ENCODE results near the gene REC114. TPM values are rescaled to one million over a fixed set of nuclear protein-coding genes. Genes with fewer than 3 reads are reported as not detected.
A peak's percentile ranks its signal among the peaks of the same experiment; 100 is the strongest.

The REC114 gene
- total and polyA plus RNA-seq, 9 of the 15 experiments (the other 6 are each of a cell fraction or from before 2014, with no cell fraction given): 0.07 to 0.24 TPM; not detected in 7

DNA sequence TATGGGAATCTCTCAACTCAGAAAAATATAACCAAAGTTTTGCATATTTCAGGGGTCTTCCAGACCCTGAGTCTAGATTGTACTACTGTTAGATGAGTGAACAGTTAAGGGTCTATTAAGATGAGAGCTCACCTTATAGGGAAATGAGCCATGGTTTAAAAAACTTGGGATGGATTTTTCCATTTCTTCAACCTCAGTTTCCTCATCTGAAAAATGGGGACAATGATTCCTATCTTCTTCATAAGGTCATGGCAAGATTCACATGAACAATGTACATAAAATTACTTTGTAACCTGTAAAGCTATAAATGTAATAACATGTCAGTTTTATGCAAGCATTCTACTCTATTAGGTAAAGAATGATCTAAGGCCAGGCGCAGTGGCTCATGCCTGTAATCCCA is 161.5 kb downstream of the REC114 start:
- POLR2A ChIA-PET: interaction anchor here (1.5 kb wide), 1 partner anchor 11 kb away, joined by 5 read pairs; no protein-coding TSS in a partner anchor
- no peak for DNase-seq (ENCODE audit: extremely low read depth in 1 of 4, low spot score in 3 of 4)
- Histone ChIP-seq H3K4me3 (no peak overlapping the region), H4K20me1 (replicated peaks; ENCODE audit: control insufficient read depth, insufficient read depth, low read length) (peaks cover 20% of the 10 kb centered on the region), H3K36me3 (ENCODE audit: control insufficient read depth, insufficient read depth, low read length) (peaks cover 3% of the 10 kb centered on the region; the same call in 1 of the 3 replicates), H3K4me1 (replicated peaks in 1 of 2; ENCODE audit: control insufficient read depth in 2 of 2, insufficient read depth in 2 of 2, low read length in 2 of 2) (peaks cover 5 to 33% of the 10 kb centered on the region in 2 experiments; a peak in 4 of 5 replicates), H3K79me2 (ENCODE audit: control insufficient read depth, insufficient read depth, low read length) (peaks cover 90% of the 10 kb centered on the region), H2AFZ (ENCODE audit: low read depth, low read length) (no peak overlapping the region), H3K27me3 (ENCODE audit: control insufficient read depth in 2 of 2, insufficient read depth in 2 of 2, low read length in 2 of 2) (no peaks in the 10 kb centered on the region), H3K9me1 (ENCODE audit: control insufficient read depth, insufficient read depth, low read length) (no peaks in the 10 kb centered on the region), H3K27ac (ENCODE audit: extremely low read depth, low read depth, low read length) (no peak overlapping the region), H3K9ac (ENCODE audit: insufficient read depth in 1 of 2, low read depth in 2 of 2, low read length in 2 of 2) (no peak overlapping the region), H3K4me2 (ENCODE audit: insufficient read depth, low read length) (no peak overlapping the region), H3K9me3 (replicated peaks; ENCODE audit: control insufficient read depth, insufficient read depth, low read depth, low read length) (no peaks in the 10 kb centered on the region)
- 100% methylated on average over 1 of the region's 1 CpG for WGBS (ENCODE audit: insufficient coverage, low coverage, missing lambda C conversion rate)
- peak in 1 of 2 experiments; percentile 41; a peak in 1 of 4 replicates for TF ChIP-seq KDM1A (IDR thresholded peaks at IDR 0.05)
- TF ChIP-seq BCOR (IDR thresholded peaks at IDR 0.05): peak; percentile 68; the same call in 1 of the 2 replicates
- peak; percentile 86 for TF ChIP-seq RBM25 (IDR thresholded peaks at IDR 0.05; ENCODE audit: low read depth, low read length, severe bottlenecking)
- peak; percentile 75 for TF ChIP-seq ADNP (tag; IDR thresholded peaks at IDR 0.05)
- no peak for TF ChIP-seq SIRT6 (IDR thresholded peaks at IDR 0.05; ENCODE audit: low read depth, low read length)
- BruUV-seq (replicated peaks): no TSS peak
- in situ Hi-C loops (cut with MboI): no loop called here
- no peak for ATAC-seq
- CTCF ChIA-PET (ENCODE audit: low intra/inter-chr PET ratio): no interaction called here
- no peak for FAIRE-seq
- intact Hi-C loops (cut with micrococcal nuclease): no loop called here

DNA sequence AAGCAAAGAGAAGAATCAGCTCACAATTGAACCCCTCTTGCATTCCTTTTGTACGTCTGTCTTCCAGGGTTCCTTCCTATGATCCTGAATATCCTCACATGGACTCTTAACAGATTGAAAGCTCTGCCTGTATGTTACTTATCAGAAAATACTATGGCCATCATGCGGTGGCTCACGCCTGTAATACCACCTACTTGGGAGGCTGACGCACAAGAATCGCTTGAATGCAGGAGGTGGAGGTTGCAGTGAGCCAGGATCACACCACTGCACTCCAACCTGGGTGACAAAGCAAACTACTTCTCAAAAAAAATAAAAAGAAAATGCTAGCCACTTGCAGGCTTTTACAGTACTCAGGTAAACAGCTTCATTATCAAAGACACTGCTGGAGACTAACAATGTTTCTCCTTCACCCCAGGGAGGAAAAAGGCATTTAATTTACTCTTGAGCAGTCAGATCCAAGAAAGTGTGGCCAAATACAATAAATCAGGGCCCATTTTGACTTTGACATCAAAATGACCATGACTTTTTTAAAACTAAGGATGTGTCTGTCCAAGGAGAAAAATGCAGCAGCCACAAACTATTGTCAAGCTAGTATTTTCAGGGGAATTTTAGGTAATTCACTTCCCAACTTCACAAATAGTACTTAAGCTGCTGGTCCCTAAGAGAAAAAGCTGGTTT is 162.9 kb downstream of the REC114 start:
- H3K4me2 ChIP-seq (ENCODE audit: insufficient read depth, low read length): no peak overlapping the region
- intact Hi-C loops (cut with micrococcal nuclease) (no loop called here), in situ Hi-C loops (cut with MboI) (no loop called here)
- ChIA-PET POLR2A (interaction anchor here (1.5 to 2.0 kb wide), 3 partner anchors 12 to 17 kb away, joined by 5 to 6 read pairs (median 5); no protein-coding TSS in a partner anchor), CTCF (ENCODE audit: low intra/inter-chr PET ratio) (interaction anchor here (0.8 kb wide), 1 partner anchor 18 kb away, joined by 3 read pairs; no protein-coding TSS in a partner anchor)
- H3K79me2 ChIP-seq (ENCODE audit: control insufficient read depth, insufficient read depth, low read length): peaks cover 85% of the 10 kb centered on the region
- no peaks in the 10 kb centered on the region for H3K9me3 ChIP-seq (replicated peaks; ENCODE audit: control insufficient read depth, insufficient read depth, low read depth, low read length)
- no peak for TF ChIP-seq SMC3 (conservative IDR thresholded peaks at IDR 0.05; ENCODE audit: insufficient read depth, low read depth, low read length)
- no peak for TF ChIP-seq MEIS2 (IDR thresholded peaks at IDR 0.05; ENCODE audit: partially characterized antibody)
- TF ChIP-seq YBX1 (IDR thresholded peaks at IDR 0.05): no peak
- TF ChIP-seq, protein P1, sequence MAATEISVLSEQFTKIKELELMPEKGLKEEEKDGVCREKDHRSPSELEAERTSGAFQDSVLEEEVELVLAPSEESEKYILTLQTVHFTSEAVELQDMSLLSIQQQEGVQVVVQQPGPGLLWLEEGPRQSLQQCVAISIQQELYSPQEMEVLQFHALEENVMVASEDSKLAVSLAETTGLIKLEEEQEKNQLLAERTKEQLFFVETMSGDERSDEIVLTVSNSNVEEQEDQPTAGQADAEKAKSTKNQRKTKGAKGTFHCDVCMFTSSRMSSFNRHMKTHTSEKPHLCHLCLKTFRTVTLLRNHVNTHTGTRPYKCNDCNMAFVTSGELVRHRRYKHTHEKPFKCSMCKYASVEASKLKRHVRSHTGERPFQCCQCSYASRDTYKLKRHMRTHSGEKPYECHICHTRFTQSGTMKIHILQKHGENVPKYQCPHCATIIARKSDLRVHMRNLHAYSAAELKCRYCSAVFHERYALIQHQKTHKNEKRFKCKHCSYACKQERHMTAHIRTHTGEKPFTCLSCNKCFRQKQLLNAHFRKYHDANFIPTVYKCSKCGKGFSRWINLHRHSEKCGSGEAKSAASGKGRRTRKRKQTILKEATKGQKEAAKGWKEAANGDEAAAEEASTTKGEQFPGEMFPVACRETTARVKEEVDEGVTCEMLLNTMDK (IDR thresholded peaks at IDR 0.05; ENCODE audit: borderline replicate concordance, insufficient read depth, low read depth, low read length, poor library complexity, severe bottlenecking): no peak
- TF ChIP-seq, protein P2, sequence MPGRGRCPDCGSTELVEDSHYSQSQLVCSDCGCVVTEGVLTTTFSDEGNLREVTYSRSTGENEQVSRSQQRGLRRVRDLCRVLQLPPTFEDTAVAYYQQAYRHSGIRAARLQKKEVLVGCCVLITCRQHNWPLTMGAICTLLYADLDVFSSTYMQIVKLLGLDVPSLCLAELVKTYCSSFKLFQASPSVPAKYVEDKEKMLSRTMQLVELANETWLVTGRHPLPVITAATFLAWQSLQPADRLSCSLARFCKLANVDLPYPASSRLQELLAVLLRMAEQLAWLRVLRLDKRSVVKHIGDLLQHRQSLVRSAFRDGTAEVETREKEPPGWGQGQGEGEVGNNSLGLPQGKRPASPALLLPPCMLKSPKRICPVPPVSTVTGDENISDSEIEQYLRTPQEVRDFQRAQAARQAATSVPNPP (IDR thresholded peaks at IDR 0.05; ENCODE audit: borderline replicate concordance, insufficient read depth, insufficient read length): no peak
- no peak for TF ChIP-seq MEF2D (tag; conservative IDR thresholded peaks at IDR 0.05; ENCODE audit: low read depth)
- H3K9me1 ChIP-seq (ENCODE audit: control insufficient read depth, insufficient read depth, low read length): no peaks in the 10 kb centered on the region
- 78% methylated on average over 5 of the region's 5 CpGs for WGBS (ENCODE audit: insufficient coverage, low coverage, missing lambda C conversion rate)
- ATAC-seq: no peak
- H3K27ac ChIP-seq (ENCODE audit: extremely low read depth, low read depth, low read length): no peak overlapping the region
- FAIRE-seq: no peak
- H3K36me3 ChIP-seq (ENCODE audit: control insufficient read depth, insufficient read depth, low read length): peaks cover 3% of the 10 kb centered on the region; the same call in 1 of the 3 replicates
- no peaks in the 10 kb centered on the region for H3K27me3 ChIP-seq (ENCODE audit: control insufficient read depth in 2 of 2, insufficient read depth in 2 of 2, low read length in 2 of 2)
- no peak overlapping the region for H2AFZ ChIP-seq (ENCODE audit: low read depth, low read length)
- BruUV-seq (replicated peaks): no TSS peak
- H3K9ac ChIP-seq (ENCODE audit: insufficient read depth in 1 of 2, low read depth in 2 of 2, low read length in 2 of 2): no peak overlapping the region
- H3K4me1 ChIP-seq (replicated peaks in 1 of 2; ENCODE audit: control insufficient read depth in 2 of 2, insufficient read depth in 2 of 2, low read length in 2 of 2): peaks cover 5 to 22% of the 10 kb centered on the region in 2 experiments; a peak in 4 of 5 replicates
- H4K20me1 ChIP-seq (replicated peaks; ENCODE audit: control insufficient read depth, insufficient read depth, low read length): peaks cover 19% of the 10 kb centered on the region
- no peak overlapping the region for H3K4me3 ChIP-seq
- no peak for DNase-seq (ENCODE audit: extremely low read depth in 1 of 4, low spot score in 3 of 4)

Measured in K562 (cell line).